Natural killer cell (primary cell): ENCODE results near the gene TAF1B. TPM values are rescaled to one million over a fixed set of nuclear protein-coding genes. Genes with fewer than 3 reads are reported as not detected.

Source experiments
- ATAC-seq, 3 donors: fragments of 150-1000 bp in 2 of 3; fragments of 200-7000 bp in 1 of 3; cut with Tn5 transposase; 1 replicate in 1 of 3; 2 replicates in 2 of 3; pipeline ENCODE4 v1.10.0; 2021; ENCODE audit warnings: mild to moderate bottlenecking in 2 of 3, moderate library complexity in 2 of 3
- DNase-seq, 2 donors: peaks; one replicate each; pipeline versions ENCODE4 v3.0.0 to v3.0.0-alpha.2; 2013 to 2021; ENCODE audit warnings: mixed read lengths in 1 of 2
- H3K27ac ChIP-seq: one replicate; pipeline ENCODE4 v1.5.1; 2013; ENCODE audit warnings: mild to moderate bottlenecking, low read length
- H3K27me3 ChIP-seq: one replicate; pipeline ENCODE4 v1.6.1; 2013; ENCODE audit warnings: low read length; ENCODE audit not compliant: control insufficient read depth, insufficient read depth
- H3K36me3 ChIP-seq: one replicate; pipeline ENCODE4 v1.6.1; 2013; ENCODE audit warnings: low read length; ENCODE audit not compliant: control insufficient read depth, insufficient read depth
- H3K4me1 ChIP-seq: one replicate; pipeline ENCODE4 v1.6.1; 2013; ENCODE audit warnings: low read length; ENCODE audit not compliant: control insufficient read depth, insufficient read depth
- H3K4me3 ChIP-seq: one replicate; pipeline ENCODE4 v1.5.1; 2013; ENCODE audit warnings: low read length
- H3K9me3 ChIP-seq: one replicate; pipeline ENCODE4 v1.6.1; 2013; ENCODE audit warnings: low read length; ENCODE audit not compliant: control insufficient read depth, insufficient read depth
- H3K27ac Mint-ChIP-seq, 2 donors: one replicate each; pipeline ENCODE4 v1.8.0; 2022; ENCODE audit warnings: mild to moderate bottlenecking in 2 of 2, mixed read lengths in 2 of 2, moderate library complexity in 1 of 2
- H3K27me3 Mint-ChIP-seq, 2 donors: one replicate each; pipeline ENCODE4 v1.8.0; 2022; ENCODE audit warnings: low read depth in 2 of 2, mixed read lengths in 2 of 2
- H3K36me3 Mint-ChIP-seq: one replicate; pipeline ENCODE4 v1.8.0; 2022; ENCODE audit warnings: mixed read lengths
- H3K4me1 Mint-ChIP-seq, 2 donors: one replicate each; pipeline ENCODE4 v1.8.0; 2022; ENCODE audit warnings: mixed read lengths in 2 of 2
- H3K4me3 Mint-ChIP-seq: one replicate; pipeline ENCODE4 v1.8.0; 2022; ENCODE audit warnings: mild to moderate bottlenecking, moderate library complexity, mixed read lengths
- H3K9me3 Mint-ChIP-seq, 2 donors: one replicate each; pipeline ENCODE4 v1.8.0; 2022; ENCODE audit warnings: mixed read lengths in 2 of 2
- WGBS: methylation state at CpG from one replicate; pipeline ENCODE4 v1.1.7; 2013; ENCODE audit warnings: missing lambda C conversion rate; ENCODE audit not compliant: insufficient coverage; 5-methylcytosine and 5-hydroxymethylcytosine counted together
- intact Hi-C: fragments of 100-400 bp; cut with micrococcal nuclease; formaldehyde crosslinking; loops from one replicate; pipeline ENCODE4 v1.14.2; 2022
- total RNA-seq, 4 donors: library from RNA; stranded (reverse); fragments of 120-200 nt in 1 of 4; gene quantifications; one replicate each; pipeline versions ENCODE4 v1.2.3 to v1.2.4, GENCODE V29; 2013 to 2022
- TF ChIP-seq, protein P1 (sequence below): fragments of 200-600 bp; IDR thresholded peaks from one replicate; pipeline ENCODE4 v1.8.0; 2022; ENCODE audit warnings: antibody characterized with exemption

The TAF1B gene
- total RNA-seq, 3 donors from 2014 or later (not counting 1 experiment from before 2014, with no cell fraction given): 24.8 to 40.8 (median 26.8) TPM

DNA sequence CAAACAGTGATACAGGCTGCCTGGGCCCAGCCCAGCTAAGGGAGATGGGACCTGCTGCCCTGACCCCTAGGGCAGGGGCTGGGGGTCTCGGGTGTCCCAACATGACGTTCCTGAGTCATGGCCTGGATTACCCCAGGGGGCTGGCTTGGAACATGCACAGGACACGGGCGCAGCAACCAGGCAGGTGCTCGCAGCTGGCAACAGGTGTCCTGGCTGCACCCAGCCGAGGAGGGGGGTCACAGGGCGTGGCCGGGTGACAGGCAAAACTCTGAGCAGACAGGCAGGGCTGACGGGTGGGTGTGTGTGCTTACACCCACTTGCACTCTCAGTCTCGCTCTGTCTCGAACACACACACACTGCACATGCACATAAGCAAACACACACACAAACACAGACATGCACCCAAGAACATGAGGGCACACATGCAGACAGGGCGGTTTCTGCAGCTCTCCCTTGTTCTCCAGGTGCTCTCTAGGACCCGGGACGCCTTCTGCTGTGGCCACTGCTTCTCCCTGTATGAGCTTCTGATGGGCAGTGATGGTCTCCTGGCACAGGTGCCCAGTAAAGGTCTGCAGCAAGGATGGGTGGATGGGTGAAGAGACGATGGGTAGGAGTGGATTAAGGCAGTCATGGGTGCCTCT, 33.7 kb upstream of the TAF1B start:
- Mint-ChIP-seq H3K9me3 (no peaks in the 10 kb centered on the region), H3K36me3 (no peaks in the 10 kb centered on the region), H3K4me3 (no peak overlapping the region), H3K4me1 (peaks cover 5 to 13% of the 10 kb centered on the region in 2 donors), H3K27me3 (peaks cover 0 to 10% of the 10 kb centered on the region in 2 donors), H3K27ac (no peak overlapping the region)
- Histone ChIP-seq H3K27me3 (no peaks in the 10 kb centered on the region), H3K4me3 (no peak overlapping the region), H3K27ac (no peak overlapping the region), H3K4me1 (peaks cover 11% of the 10 kb centered on the region), H3K36me3 (no peaks in the 10 kb centered on the region), H3K9me3 (no peaks in the 10 kb centered on the region)
- ATAC-seq: no peak
- TF ChIP-seq, protein P1, sequence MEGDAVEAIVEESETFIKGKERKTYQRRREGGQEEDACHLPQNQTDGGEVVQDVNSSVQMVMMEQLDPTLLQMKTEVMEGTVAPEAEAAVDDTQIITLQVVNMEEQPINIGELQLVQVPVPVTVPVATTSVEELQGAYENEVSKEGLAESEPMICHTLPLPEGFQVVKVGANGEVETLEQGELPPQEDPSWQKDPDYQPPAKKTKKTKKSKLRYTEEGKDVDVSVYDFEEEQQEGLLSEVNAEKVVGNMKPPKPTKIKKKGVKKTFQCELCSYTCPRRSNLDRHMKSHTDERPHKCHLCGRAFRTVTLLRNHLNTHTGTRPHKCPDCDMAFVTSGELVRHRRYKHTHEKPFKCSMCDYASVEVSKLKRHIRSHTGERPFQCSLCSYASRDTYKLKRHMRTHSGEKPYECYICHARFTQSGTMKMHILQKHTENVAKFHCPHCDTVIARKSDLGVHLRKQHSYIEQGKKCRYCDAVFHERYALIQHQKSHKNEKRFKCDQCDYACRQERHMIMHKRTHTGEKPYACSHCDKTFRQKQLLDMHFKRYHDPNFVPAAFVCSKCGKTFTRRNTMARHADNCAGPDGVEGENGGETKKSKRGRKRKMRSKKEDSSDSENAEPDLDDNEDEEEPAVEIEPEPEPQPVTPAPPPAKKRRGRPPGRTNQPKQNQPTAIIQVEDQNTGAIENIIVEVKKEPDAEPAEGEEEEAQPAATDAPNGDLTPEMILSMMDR: no peak
- whole genome bisulfite sequencing: 86% methylated on average over 14 of the region's 15 CpGs
- no peak for DNase-seq
- intact Hi-C loops: loop anchor here (10.0 kb wide), 1 partner anchor 625 kb away; no protein-coding TSS in a partner anchor

DNA sequence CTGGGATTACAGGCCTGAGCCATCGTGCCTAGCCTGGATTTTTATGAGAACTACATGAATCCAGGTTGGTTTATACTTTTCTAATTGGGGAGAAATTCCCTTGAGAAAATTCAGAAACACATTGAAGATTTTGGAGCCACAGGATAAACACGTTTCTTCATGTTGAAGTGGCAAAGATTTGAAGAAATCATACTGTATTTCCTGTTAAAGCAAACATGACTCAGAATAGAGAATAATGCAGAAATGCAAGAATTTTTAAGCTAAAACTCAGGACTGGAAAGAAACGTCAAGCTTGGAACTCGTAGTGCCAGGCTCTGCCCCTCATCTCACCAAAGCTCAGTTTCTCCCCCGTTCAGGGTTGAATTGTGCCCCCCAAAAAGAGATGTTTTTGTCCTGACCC, 32.1 kb upstream of the TAF1B start:
- TF ChIP-seq, protein P1: no peak
- H3K4me3 ChIP-seq: no peak overlapping the region
- intact Hi-C loops: loop anchor here (10.0 kb wide), 1 partner anchor 624 kb away; no protein-coding TSS in a partner anchor
- Mint-ChIP-seq H3K4me3 (no peak overlapping the region), H3K27me3 (peaks cover 0 to 13% of the 10 kb centered on the region in 2 donors), H3K27ac (no peak overlapping the region), H3K36me3 (no peaks in the 10 kb centered on the region), H3K9me3 (no peaks in the 10 kb centered on the region), H3K4me1 (peaks cover 9 to 18% of the 10 kb centered on the region in 2 donors)
- H3K27me3 ChIP-seq: no peaks in the 10 kb centered on the region
- no peaks in the 10 kb centered on the region for H3K36me3 ChIP-seq
- no peak overlapping the region for H3K27ac ChIP-seq
- no peaks in the 10 kb centered on the region for H3K9me3 ChIP-seq
- DNase-seq (no peak), ATAC-seq (no peak)
- WGBS: 80% methylated on average over 5 of the region's 5 CpGs
- peaks cover 11% of the 10 kb centered on the region for H3K4me1 ChIP-seq

DNA sequence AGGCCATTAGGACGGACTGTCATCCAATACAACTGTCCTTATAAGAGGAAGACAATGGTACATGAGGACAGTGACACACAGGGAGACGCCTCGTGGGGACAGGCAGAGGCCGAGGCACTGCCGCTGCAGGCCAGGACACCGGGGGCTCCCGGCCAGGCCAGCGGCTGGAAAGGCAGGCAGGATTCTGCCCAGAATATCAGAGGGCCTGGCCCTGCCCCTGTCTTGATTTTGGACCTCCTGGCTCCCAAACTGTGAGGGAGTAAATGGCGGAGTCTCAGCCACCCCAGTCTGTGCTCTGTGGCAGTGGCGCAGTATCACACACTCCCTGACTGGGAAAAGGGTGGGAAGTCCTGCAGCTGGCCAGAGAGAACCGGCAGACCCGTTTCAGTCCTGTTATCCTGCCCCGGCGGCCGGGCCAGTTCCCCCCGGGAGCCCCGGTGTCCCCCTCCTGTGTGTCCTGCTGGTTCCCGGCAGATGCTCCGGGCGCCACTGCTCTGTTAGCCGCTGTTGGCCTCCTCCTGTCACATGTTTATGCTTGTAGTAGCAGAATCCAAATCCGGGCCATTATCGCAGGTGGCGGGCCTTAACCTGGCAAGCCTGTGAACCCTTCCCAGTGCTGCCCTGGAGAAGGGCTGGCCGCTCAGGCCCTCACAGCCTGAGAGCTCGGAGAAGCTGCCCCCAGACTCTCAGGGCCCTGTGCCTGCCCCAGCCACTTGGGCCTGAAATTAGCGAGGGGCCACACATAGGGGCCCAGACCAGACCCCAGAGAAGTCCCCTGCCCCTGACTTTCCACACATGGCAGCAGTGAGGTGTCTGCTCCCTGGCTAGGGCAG, 31.4 kb upstream of the TAF1B start:
- peaks cover 11% of the 10 kb centered on the region for H3K4me1 ChIP-seq
- H3K27me3 ChIP-seq: no peaks in the 10 kb centered on the region
- Mint-ChIP-seq H3K36me3 (no peaks in the 10 kb centered on the region), H3K27ac (no peak overlapping the region), H3K4me3 (no peak overlapping the region), H3K27me3 (peaks cover 0 to 13% of the 10 kb centered on the region in 2 donors), H3K4me1 (peaks cover 10 to 20% of the 10 kb centered on the region in 2 donors), H3K9me3 (no peaks in the 10 kb centered on the region)
- H3K4me3 ChIP-seq: no peak overlapping the region
- DNase-seq: no peak
- no peak overlapping the region for H3K27ac ChIP-seq
- ATAC-seq: no peak
- no peaks in the 10 kb centered on the region for H3K9me3 ChIP-seq
- H3K36me3 ChIP-seq: no peaks in the 10 kb centered on the region
- 89% methylated on average over 27 of the region's 27 CpGs for WGBS
- intact Hi-C loops: loop anchor here (10.0 kb wide), 1 partner anchor 623 kb away; no protein-coding TSS in a partner anchor
- TF ChIP-seq, protein P1: no peak
